ENCODE measurements around the gene PRR11.

The PRR11 gene

DNA sequence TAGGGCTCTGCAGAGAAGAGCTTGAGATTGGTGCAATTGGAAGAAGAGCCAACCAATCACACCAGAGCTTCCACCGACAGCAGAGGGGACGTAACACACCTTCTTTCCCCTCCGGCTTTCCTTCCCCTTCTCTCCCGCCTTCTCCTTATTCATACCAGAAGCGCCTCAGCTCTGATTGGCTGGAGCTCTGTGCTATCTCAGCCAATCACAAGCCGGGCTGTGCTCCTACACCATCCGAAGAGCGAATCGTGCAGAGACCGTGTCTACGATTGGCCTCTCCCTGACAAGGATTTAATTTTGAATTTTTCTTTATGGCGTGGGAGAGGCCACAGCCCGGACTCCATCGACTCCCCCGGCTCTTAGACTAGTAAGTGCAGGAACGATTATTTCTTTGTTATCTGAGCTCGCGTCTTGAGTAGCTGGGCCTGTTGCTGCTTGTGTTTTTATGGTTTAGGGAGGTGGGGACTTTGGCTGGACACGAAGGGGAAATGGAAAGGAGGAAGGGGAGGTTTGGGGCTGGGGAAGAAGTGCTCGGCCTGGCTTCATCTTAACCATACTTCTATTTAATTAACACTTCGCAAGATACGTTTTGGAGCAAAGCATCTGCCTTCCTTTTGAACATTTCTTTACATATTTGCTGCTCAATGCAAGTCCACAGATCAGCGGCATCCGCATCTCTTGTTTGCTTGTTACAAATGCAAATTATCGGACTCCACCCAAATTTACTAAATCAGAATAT is at the start of gene PRR11:
TSS of gene PRR11 (plus strand) at position 308 of the 739 bp plus-strand sequence. CDS start 14,007 bp downstream, outside the sequence.
- TF ChIP-seq, protein P1, sequence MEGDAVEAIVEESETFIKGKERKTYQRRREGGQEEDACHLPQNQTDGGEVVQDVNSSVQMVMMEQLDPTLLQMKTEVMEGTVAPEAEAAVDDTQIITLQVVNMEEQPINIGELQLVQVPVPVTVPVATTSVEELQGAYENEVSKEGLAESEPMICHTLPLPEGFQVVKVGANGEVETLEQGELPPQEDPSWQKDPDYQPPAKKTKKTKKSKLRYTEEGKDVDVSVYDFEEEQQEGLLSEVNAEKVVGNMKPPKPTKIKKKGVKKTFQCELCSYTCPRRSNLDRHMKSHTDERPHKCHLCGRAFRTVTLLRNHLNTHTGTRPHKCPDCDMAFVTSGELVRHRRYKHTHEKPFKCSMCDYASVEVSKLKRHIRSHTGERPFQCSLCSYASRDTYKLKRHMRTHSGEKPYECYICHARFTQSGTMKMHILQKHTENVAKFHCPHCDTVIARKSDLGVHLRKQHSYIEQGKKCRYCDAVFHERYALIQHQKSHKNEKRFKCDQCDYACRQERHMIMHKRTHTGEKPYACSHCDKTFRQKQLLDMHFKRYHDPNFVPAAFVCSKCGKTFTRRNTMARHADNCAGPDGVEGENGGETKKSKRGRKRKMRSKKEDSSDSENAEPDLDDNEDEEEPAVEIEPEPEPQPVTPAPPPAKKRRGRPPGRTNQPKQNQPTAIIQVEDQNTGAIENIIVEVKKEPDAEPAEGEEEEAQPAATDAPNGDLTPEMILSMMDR (conservative IDR thresholded peaks at IDR 0.05; ENCODE audit: low read depth) = no peak
- ChIA-PET CTCF (interaction anchor here (0.6 kb wide), 1 partner anchor 378 kb away, joined by 5 read pairs; no protein-coding TSS in a partner anchor), POLR2A (ENCODE audit: low non-redundant PET) (interaction anchor here (1.6 kb wide), 1 partner anchor 49 kb away, joined by 5 read pairs; the partner anchor contains the start of gene TRIM37)
- peak; percentile 96 for DNase-seq (ENCODE audit: low spot score)
- H3K27ac ChIP-seq = peak within 1 kb of the TSS; percentile 98

DNA sequence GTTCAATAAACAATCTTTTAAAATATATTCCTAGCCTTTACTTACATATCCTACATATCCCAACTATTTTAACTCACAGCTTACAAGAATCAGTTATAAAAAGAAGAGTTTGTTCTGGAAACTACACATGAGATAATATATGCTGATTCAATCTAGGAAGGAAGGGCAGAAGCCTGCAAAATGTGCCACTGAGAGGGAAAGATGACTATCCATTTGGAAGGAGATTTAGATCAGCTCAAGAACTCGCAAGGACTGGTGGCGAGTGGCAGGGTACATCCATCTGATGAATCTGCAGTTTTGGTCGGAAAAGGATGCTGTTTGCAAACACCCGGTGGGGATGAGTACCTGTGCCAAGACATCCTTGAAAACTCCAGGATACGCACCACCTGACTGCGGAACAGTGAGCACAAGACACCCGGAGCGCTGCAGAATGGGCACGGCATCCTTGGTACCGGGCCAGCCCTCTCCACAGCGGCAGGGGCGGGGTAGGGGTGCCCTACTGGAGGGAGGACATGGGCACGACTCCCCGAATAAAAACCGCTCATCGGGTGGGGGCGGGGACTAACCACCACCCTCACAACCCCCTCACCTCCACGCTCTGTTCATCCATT is 49.6 kb upstream of the PRR11 start:
- ChIA-PET POLR2A (ENCODE audit: low non-redundant PET) (interaction anchor here (0.6 to 1.0 kb wide), 2 partner anchors 49 to 509 kb away, joined by 3 to 5 read pairs; partner anchors contain the start of genes PRR11 and SKA2), CTCF (no interaction called here)
- DNase-seq (ENCODE audit: low spot score) = peak; percentile 54
- TF ChIP-seq, protein P1 (conservative IDR thresholded peaks at IDR 0.05; ENCODE audit: low read depth) = no peak
- H3K27ac ChIP-seq = peak overlapping the region; percentile 98

DNA sequence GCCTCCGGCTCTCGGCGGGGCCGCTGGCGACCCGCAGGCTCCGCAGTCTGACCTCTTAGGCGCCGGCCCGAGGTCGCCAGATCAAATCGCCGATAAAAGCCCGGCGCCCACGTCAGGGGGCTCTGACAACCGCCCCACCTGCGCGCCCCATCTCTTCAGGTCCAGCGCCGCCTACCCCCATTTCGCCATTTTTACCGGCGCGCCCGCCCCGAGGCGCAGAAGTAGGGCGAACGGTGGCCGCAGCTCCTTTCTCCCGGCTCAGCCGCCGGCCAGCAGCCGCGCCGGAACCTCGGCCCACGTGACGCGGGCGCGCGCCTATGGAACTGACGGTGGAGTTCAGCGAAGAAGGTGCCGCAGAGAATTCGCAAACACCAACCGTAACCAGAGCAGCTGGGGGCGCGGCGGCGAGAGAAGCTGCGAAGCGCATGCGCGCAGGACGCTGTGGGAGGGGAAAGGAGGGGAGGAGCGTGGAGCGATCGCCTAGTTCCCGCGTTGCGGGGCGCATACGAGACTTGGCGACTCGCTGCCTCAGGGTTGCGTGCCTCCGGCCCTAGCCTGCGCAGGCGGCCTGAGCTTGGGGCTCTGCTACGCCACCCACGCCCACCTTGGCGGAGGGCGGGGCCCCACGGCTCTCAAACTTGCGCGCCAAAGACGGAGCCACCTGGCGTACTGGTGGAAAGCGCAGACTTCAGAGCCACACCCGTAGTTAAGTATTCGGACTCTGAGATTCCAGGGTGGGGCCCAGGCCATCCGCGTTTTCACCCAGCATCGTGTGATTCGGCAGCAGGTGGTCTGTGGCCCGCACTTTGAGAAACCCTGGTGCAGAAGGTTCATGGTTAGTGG is 48.9 kb upstream of the PRR11 start, which contains the start of gene TRIM37:
TSS of gene TRIM37 (minus strand) at position 418 of the 843 bp plus-strand sequence. CDS start 419 bp downstream, outside the sequence.
- CTCF ChIA-PET = interaction anchor here (0.9 kb wide), 1 partner anchor 29 kb away, joined by 3 read pairs; no protein-coding TSS in a partner anchor
- POLR2A ChIA-PET (ENCODE audit: low non-redundant PET) = interaction anchor here (0.5 to 1.0 kb wide), 3 partner anchors 48 to 508 kb away, joined by 3 to 5 read pairs (median 5); partner anchors contain the start of genes PRR11 and SKA2
- TF ChIP-seq, protein P1 (conservative IDR thresholded peaks at IDR 0.05; ENCODE audit: low read depth) = peak; percentile 14; the same call in 1 of the 2 replicates
- peak within 1 kb of the TSS; percentile 98 for H3K27ac ChIP-seq
- peak; percentile 96 for DNase-seq (ENCODE audit: low spot score)

DNA sequence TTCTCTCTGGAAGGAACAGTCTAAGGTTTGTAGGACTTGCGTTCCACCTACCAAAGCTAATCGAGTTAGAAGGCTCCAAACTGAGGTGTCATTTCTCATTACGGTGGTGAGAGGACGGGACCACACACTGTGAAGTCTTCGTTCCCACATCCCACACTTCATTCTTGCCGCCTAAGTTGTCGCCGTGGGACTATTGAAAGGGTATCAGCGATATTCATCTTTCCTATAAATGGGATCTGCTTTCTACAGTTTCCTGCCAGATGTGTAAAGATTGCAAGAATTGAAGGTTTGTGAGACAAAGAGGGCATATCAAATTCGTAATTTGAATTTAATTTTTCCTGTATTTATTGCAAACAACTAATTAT is 48.3 kb upstream of the PRR11 start:
- TF ChIP-seq, protein P1 (conservative IDR thresholded peaks at IDR 0.05; ENCODE audit: low read depth) = no peak
- peak overlapping the region; percentile 98 for H3K27ac ChIP-seq
- CTCF ChIA-PET = interaction anchor here (0.9 kb wide), 1 partner anchor 29 kb away, joined by 3 read pairs; no protein-coding TSS in a partner anchor
- POLR2A ChIA-PET (ENCODE audit: low non-redundant PET) = interaction anchor here (0.5 kb wide), 1 partner anchor 364 kb away, joined by 5 read pairs; no protein-coding TSS in a partner anchor
- DNase-seq (ENCODE audit: low spot score) = peak; percentile 12

DNA sequence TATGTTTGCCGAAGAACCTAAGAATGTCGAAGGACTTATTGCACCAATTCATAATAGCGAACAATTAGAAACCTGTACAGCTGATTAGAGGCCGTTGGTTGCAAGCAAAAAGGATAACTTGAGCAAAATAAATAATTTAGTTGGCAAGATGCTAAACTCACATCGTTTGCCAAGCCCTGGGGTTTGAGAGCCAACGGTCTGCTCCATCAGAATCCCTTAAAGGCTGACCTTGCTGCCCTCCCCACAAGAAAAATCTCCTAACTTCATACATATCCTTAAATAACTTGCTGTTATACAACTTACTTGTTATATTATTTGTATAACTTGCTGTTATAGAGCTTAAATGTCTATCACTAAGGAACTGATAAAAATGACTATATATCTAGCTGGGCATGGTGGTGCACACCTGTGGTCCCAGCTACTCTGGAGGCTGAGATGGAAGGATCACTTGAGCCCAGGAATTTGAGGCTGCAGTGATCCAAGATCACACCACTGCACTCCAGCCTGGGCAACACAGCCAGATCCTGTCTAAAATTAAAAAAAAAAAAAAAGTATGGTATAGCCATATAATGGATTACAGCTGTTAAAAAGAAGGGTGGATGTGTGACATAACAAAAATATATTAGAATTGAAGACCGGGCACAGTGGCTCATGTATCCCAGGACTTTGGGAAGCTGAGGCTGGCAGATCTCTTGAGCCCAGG is 47.0 kb upstream of the PRR11 start:
- ChIA-PET POLR2A (ENCODE audit: low non-redundant PET) (no interaction called here), CTCF (interaction anchor here (0.7 kb wide), 1 partner anchor 590 kb away, joined by 8 read pairs; no protein-coding TSS in a partner anchor)
- H3K27ac ChIP-seq = peak overlapping the region; percentile 98
- TF ChIP-seq, protein P1 (conservative IDR thresholded peaks at IDR 0.05; ENCODE audit: low read depth) = no peak
- no peak for DNase-seq (ENCODE audit: low spot score)
